CD4-positive, alpha-beta T cell treated with Interferon alpha-2 for 1 hour (primary cell): Measurements from ENCODE around the gene ARG2.

Experiments used
- DNase-seq, 2 donors: peaks; one replicate each; pipeline ENCODE4 v3.0.0-alpha.2; 2020 to 2022

The ARG2 gene

DNA sequence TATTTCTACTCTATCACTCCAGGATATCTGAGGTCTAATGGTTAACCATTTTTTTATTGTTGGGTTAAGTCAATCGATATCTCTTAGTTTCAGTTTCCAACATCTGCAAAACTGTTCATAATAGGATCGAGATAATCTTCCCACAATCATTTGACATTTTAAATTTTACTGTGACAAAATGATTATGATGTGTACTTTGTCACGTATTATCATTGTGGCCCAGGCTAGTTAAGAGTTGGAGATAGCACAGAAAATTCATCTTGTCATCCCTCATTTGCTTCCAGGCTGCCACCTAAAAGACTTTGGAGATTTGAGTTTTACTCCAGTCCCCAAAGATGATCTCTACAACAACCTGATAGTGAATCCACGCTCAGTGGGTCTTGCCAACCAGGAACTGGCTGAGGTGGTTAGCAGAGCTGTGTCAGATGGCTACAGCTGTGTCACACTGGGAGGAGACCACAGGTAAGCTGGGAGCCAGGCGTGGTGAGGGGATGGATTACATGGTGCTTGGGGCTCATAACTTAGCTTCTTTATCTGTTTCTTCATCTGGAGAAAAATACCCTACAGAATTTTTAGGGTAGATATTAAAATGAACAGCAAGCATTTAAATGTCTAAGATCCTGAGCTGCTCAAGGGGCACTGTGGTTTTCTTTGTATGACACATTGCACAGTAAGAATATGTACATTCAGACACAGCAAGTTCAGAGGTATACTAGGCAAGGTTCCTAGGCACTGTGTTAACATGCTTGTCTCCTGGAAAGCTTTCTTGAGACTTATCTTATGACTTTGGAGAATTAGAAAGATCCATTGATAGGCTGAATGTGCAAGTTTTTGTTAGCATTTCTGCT is 22.4 kb downstream of the ARG2 start:
- DNase-seq, result no peak

DNA sequence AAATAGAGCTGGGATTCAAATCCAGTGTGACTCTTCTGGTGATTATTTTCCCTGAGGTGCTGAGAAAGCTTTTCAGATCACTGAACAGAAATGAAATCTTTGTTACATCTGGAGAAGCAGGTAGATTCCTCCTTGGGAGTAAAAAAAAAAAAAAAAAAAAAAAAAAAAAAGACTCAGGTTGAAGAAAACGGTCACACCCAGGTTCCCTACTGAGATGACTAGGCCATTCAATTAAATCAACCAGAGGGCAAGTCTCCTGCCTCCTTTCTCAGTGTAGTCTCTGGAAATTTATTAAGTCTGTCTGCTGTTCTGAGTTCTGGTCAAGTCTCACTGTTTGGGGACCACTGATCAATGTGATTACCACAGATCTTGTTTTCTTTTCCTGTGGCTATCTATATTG is 24.0 kb downstream of the ARG2 start:
- no peak for DNase-seq

DNA sequence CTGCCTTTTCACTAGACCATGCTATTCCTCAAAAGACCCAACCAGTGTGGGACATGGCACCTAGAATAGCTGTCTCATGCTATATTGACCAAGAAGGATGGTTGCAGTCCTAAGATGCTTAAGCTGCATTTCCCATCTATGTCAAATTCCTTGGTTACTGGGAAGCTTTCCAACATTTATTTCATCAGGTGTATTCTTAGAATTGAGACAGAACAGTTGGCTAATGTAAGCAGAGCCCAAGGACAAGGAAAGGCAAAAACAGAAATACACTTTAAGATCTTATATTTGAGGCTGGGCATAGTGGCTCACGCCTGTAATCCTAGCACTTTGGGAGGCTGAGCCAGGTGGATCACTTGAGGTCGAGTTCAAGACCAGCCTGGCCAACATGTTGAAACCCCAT is 24.7 kb downstream of the ARG2 start:
- DNase-seq, result no peak

DNA sequence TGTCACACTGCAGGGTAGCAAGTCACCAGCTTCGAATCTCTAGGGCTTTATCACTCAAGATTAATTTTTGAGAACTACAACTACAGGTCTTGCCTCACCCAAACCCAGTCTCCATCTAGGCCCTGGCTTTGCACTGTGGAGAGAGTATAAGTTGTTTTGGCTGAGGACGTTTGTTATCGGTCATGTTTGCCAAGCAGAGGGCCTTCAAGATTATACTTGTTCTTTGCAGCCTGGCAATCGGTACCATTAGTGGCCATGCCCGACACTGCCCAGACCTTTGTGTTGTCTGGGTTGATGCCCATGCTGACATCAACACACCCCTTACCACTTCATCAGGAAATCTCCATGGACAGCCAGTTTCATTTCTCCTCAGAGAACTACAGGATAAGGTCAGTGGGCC is 25.7 kb downstream of the ARG2 start:
- no peak for DNase-seq

DNA sequence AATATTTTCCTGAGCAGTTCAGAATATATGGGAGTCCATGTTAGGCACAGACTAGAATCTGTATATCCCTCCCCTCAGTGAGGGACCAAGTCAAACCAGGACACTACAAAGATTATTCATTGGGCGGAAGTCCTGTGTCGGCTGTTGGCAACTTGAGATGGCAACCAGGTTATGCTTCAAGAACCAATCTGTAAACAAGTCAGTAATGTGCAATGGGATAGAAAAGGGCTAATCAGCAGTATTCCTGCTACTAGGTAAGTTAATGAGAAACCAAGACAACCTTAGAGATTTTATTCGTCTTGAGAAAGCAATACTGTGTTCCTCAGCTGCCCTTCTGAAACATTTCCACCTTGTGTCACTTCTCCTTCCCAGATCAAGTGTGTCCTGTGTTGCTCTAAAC is 26.4 kb downstream of the ARG2 start:
- DNase-seq, result no peak

DNA sequence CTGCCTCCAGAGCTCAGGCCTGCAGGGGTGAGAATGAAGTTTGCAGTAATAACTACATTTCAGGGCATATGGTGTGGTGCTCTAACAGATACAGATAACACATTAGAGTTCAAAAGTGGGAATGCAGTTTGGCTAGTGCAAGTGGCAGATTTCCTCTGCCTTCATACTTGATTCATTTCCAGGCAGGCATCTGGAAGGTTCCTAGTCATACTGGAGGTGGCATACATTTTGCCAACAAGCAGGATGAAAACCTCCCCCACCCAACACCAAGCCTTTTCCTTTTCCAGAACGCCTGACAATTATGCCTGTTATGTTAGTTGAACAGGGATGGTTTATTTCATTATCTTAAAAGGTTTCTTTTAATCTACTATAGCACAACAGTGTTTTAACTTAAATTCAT is 30.4 kb downstream of the ARG2 start:
- DNase-seq, result no peak

DNA sequence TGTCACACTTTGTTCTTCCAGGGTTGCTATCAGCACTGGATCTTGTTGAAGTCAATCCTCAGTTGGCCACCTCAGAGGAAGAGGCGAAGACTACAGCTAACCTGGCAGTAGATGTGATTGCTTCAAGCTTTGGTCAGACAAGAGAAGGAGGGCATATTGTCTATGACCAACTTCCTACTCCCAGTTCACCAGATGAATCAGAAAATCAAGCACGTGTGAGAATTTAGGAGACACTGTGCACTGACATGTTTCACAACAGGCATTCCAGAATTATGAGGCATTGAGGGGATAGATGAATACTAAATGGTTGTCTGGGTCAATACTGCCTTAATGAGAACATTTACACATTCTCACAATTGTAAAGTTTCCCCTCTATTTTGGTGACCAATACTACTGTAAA is 31.0 kb downstream of the ARG2 start:
- no peak for DNase-seq

DNA sequence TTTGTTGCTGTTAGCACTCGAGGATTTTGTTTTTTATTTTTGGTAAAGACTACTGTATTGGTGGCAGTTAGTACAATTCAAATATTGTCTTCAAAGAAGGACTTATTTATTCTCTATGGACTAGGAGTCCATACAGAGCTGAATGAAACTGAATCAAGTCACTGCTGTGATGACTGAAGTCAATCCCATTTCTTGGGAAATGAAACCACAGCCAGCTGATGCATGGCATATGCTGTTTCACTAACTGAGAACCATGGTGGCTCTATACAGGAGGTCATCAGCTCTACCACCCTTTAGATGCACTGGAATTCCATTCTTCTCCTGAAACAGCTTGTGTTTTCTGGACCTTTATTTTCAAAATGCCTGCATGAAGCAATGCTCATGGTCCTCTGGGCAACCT is 32.5 kb downstream of the ARG2 start:
- DNase-seq, result no peak

DNA sequence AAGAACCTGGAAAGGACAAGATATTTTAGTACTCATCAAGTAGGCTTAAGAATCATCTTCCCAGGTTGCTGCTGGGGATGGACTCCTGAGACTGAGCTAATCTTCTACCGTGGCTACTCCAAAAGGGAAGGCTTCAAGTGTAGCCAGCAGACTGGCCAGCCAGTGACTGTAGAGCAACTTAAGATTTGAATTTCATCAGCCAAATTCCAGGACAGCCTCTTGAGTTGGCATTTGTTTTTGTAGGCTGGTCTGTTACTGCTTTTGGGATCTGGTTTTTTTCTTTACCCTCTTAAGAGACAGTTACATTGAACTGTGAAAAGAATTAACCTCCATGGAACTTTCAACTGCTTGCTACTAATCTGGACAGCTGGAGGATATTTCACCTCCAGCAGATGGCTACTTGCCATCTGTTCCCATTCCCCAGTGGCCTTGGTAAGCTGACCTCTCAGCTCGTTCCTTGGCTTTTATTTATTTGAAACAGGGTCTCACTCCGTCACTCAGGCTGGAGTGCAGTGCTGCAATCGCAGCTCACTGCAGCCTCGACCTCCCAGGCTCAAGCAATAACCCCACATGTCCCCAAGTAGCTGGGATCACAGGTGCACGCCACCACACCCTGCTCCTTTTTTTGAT is 34.0 kb downstream of the ARG2 start:
- no peak for DNase-seq

DNA sequence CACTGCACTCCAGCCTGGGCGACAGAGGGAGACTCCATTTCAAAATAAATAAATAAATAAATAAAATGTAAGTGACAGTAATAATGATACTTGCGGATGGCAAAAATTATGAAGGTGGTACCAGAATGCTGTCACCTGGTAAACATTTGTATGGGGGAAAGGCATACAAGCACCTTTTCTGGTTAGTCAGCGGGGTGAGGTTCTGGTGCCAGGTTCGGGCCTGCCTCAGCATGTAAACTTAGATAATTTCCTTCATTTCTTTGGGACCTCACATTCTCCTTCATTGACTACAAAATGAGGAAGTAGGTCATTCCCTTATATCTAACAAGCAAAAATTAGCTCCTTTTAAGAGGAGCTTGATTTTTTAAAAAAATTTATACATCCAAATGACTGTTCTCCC is 43.9 kb downstream of the ARG2 start:
- no peak for DNase-seq

DNA sequence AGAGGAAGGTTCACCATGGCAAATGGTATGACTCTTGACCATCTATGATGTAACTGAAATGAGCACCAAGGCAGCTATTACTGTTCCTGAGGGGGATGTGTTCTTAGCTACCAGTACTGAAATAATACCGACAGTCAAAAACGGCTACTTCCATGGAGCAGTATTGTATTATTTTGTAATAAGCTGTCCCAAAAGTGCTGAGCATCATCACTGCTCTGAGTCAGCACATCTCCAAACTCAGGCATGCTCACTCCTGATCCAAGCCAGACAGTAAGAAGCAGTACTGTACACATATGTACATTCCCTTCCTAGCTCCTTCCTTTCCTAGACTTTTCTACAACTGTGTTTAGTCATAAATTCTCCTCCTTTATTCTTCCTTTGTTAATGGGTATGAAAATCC is 46.1 kb downstream of the ARG2 start:
- DNase-seq, result no peak

DNA sequence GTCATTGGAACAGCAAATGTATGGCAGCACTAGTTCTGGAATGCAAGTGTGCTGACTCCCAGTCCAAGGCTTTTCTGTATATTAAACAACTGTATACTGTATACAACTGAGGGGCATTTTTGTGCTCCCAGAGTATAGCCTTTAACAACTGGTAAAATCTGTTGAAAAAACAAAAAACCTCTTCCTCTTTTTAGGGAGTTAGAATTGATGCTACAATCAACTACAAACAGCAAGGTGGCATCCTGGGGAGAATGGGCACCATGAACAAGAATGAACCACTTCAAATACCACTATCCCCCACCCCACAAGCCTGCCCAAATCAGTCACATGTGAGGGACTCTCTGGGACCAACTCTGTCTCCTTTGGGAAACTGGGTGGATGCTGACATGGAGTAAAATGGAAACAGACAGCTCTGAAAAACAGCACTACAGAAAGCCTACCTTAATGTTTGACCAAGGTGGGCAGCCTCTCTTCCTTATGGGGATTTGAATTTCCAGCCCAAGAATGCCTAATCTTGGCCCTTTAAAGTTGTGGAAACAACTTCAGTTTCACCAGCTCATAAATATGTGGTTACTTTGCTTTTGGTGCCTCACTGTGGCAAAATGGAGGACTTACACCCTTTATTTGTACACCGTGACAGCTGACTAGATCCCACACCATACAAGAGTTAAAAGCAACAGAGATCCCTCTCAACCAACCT is 47.2 kb downstream of the ARG2 start:
- DNase-seq, result peak; percentile 47 to 70

DNA sequence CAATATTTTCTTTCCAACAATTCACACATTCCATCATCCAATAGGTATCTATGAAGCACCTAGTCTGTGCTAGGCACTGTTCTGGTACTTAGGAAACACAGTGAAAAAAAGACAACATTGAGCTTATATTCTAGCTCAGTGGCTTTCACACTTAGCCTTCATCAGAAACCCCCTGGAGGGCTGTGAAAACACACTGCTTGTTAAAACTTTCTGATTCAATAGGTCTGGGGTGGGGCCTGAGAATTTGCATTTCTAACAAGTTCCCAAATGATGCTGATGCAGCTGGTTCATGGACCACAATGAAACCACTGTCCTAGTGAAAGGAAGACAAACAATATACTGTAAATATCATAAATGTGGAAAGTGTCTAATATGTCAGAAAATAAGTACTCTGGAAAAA is 48.8 kb downstream of the ARG2 start:
- DNase-seq, result peak; percentile 3 to 41

DNA sequence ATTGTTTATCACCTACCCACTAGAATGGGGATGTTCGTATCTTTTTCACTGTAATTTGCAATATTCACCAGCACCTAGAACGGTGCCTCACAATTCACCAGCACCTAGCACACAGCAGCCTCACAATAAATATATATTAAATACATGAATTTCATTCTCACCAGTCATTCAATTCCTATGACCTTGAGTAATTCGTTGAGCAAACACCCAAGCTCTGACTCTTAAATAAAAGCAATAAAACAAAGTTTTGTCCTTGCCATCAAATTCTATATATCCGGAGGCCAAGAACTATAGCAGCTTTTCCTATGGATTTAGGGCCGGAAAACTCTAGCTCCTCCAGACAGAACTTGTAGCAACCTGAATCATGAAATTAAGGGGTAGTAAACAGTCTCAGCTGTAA is 53.7 kb downstream of the ARG2 start:
- DNase-seq, result no peak

DNA sequence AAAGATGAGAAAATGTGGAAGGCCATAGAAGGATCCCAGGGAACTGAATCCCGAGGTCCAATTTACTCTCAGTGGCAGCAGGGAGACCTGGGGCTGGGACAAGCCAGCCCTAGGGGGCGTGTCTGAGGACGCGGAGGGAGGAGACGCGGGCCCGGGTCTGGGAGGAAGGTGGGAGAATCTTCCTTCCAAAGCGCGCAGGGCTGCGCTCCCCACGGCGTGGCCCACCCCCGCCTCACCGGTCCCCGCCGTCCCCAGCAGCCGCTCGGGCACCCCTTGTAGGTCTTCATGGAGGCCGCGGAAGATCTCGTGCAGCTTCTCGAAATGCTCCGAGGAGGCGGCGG is 54.4 kb downstream of the ARG2 start:
- peak; percentile 27 to 57 for DNase-seq

DNA sequence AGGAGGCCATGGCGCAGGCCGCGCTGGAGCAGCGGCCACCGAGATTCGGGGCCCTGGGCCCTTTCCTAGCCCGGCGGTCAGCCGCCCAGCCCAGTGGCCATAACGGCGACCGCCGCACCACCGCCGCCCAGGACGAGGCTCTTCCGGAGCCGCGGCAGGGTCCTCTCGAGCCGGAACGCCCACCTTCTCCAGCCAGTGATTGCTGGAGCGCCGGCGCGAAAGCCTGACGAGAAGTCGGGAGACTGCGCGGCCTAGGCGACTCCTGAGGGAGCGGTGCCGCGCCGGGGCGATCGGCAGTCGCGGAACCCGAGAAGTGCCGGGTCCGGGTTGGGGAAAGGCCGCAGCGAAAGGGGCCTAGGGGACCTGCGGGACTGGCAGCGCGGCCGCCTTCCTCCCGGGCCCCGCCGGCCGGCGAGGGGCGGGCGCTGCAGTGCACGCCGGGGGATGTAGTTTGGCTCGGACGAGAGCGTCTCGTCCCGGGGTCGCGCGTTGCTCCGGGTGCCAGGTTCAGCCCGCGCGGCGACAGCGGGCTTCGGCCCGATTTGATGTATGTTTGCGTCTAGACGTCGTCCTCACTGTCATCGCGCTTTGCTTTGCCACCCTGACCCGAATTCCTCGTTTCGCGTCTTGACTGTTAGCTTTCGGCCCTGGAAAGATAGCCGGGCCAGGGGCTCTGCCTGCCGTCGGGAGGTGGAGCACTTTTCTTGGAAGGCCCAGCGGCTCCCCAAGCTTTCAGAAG is 54.9 kb downstream of the ARG2 start, which contains the start of gene VTI1B:
TSS of gene VTI1B (minus strand) at position 153 of the 739 bp plus-strand sequence. CDS start at position 10, 143 bp downstream.
- peak; percentile 70 to 81 for DNase-seq

DNA sequence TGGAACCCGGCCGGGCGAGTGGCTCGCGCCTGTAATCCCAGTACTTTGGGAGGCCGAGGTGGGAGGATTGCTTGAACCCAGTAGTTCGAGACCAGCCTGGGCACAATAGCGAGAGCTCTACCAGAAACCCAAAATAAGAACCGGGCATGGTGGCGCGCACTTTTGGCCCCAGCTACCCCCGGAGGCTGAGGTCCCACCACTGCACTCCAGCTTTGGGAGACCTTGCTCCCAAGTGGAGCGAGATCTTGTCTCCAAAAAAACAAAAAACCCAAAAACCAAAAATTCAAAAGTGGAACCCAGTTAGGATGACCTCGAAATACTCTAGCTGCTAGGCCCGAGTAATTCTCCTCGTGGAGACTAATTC is 55.5 kb downstream of the ARG2 start:
- DNase-seq, result no peak

DNA sequence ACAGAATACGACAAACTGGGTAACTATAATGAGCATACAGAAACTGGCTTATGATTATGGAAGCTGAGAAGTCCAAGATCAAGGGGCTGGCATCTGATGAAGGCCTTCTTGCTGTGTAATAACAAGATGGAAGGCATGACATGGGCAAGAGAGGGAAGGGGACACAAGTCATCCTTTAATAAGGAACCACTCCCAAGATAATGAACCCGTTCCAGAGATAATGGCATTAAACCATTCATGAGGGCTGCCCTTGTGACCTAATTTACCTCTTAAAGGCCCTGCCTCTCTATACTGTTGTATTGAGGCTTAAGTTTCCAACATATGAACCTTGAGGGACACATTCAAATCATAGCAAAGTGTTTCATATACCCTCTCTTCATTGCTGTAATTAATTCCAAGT is 59.3 kb downstream of the ARG2 start:
- no peak for DNase-seq

DNA sequence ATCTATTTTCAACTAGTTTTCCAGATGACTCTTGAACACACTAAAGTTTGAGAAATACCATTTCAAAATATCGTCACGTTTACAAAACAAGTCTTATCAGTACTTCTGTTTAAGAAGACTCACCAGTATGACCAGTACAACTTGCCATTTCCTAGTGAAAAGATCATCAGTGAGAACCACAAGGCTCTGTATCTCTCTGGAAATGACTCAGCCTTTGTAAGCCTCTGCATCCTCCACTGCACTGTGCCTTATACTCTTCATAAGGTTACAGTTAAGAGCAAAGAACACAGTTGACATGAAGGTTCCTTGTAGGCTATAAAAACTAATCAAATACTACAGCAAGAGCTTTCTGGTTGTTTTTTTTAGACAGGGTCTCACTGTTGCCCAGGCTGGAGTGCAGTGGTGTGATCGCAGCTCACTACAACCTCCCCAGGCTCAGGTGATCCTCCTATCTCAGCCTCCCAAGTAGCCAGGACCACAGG is 60.4 kb downstream of the ARG2 start:
- DNase-seq, result no peak

DNA sequence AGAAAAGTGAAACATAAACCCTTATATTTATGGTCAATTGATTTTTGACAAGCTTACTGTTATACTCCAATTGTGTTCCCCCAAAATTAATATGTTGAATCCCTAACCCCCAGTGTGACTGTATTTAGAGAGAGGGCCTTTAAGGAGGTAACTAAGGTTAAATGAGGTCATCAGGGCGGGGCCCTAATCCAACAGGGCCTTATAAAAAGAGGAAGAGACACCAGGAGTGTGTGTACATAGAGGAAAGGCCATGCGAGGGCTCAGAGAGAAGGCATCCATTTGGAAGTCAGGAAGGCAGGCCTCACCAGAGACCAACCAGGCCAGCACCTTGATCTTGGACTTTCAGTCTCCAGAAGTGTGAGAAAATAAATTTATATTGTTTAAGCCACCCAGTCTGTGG is 61.2 kb downstream of the ARG2 start:
- peak in 1 of 2 donors; percentile 39 for DNase-seq

DNA sequence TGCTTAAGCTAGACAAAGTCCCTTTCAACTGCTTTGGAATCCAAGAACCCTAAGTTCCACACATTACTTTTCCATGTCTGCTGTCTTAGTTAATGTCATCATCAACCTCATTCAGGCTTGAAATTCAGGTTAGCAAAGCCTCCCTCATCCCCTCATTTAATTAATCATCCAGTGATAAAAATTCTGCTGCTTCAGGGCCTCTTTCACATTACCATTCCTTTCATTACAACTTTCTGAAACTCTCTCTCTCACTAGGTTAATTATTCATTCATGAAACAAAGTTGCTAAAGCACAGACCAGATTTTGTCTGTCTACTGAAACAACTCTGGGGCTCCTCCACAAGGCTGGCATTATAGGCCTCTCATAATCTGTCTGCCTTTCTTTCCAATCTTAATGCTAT is 64.1 kb downstream of the ARG2 start:
- no peak for DNase-seq

DNA sequence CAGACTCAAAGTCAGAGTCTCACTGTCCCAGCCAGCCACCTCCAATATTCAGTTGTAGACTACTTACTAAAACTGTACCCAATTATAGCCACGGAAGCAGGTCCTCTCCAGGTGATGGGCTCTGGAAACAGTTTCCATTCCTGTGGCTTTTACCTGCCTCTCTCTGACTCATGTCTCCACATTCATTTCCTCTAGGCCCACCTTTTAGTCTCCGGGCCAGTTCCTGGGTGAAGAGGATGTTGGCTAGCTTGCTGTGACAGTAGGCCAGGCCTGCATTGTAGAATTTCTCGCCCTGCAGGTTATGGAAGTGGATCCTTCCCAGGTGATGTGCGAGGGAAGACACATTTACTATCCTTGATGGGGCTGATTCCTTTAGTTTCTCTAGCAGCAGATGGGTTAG is 70.3 kb downstream of the ARG2 start:
- no peak for DNase-seq

DNA sequence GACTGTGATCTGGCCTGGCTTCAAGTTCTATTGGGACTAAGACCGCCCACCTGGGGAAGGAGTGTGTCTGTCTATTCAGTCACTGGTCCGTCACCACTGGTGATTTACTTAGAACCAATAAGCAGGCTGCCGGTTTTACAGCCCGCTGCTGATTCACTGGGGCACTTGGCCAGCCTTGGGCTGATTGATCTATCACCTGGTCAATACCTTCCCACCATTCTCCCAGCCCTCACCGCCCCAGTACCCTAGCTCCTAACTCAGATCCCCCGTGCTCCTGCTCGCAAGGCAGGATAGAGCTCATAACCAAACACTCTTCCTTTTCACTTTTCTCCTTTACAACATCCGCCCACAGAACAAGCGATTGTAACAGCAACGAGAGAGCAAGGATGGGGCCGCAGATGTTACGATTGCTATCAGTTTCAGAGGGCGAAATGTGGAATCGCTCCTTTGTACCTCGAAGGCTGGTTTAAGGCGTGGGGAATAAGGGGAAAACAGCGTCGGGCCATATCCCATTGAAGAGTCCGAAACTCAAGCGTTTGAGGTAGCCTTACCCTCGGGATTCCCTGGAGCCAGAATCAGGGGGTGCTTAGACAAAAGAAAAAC is 75.2 kb downstream of the ARG2 start:
- peak; percentile 53 to 79 for DNase-seq
